ENCODE data around the gene TENT5A. TPM values are rescaled to one million over a fixed set of nuclear protein-coding genes. Genes with fewer than 3 reads are reported as not detected.

Gene TENT5A
- polyA plus RNA-seq (2012; ENCODE audit: insufficient read length, low read depth), result 18.7 TPM

DNA sequence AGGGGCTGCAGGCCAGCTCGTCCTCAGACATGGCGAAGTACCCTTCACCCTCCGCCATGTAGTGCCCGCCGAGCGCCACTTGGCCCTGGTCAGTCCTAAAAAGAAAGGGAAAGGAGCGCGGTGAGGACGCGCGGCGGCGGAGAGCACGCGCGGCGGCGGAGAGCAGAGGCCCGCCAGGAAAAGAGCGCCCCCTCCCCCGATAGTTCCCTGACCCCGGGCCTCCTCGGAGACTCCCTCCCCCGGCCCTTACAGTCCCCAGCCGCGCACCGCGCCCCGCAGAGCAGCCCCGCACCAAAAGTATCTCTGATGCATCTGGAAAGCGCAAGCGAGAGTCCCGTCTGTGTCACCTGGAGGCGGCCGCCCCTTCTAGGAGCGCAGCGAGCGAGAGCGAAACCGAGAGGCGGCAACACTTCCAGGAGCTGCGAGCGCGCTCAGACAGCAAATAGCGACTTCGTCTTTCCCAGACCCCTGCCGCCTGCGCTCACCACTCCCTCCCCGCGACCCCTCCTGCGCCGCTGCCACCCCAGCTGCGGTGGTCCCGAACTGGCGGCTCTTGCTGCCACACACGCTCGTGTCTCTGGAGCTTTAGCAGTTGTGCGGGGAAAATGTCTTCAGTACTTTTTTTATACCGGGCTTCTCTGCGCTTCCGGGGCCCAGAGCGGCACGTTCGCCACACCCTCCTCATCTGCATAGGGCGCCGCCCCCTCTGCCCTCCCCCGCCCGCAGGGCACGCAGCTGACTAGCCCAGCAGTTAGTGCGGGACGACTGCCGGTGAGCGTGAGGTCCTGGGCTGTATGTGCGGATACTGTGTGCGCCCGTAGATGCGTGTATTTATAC is at the start of gene TENT5A:
TSS of gene TENT5A (minus strand) at position 598 of the 837 bp plus-strand sequence. CDS start at position 58, 540 bp downstream.
- peak; percentile 89 for TF ChIP-seq SIN3A (IDR thresholded peaks at IDR 0.05; ENCODE audit: borderline replicate concordance, insufficient read depth, low read length)
- TF ChIP-seq POLR2AphosphoS5 (IDR thresholded peaks at IDR 0.05; ENCODE audit: low read depth, low read length), result peak; percentile 64
- TF ChIP-seq TAF1 (IDR thresholded peaks at IDR 0.05; ENCODE audit: borderline replicate concordance, insufficient read depth, low read length), result peak; percentile 62; the same call in 1 of the 2 replicates
- 0 out of 4 replicates have a peak, but pooled peaks of 1 of the 2 experiments have one; percentile 30 for TF ChIP-seq REST (IDR thresholded peaks at IDR 0.05; ENCODE audit: insufficient read depth in 1 of 2, low read depth in 2 of 2, low read length in 2 of 2)
- peak; percentile 80 for TF ChIP-seq FOXP2 (optimal IDR thresholded peaks at IDR 0.05; ENCODE audit: borderline replicate concordance, extremely low read depth, extremely low read length, insufficient read depth)

DNA sequence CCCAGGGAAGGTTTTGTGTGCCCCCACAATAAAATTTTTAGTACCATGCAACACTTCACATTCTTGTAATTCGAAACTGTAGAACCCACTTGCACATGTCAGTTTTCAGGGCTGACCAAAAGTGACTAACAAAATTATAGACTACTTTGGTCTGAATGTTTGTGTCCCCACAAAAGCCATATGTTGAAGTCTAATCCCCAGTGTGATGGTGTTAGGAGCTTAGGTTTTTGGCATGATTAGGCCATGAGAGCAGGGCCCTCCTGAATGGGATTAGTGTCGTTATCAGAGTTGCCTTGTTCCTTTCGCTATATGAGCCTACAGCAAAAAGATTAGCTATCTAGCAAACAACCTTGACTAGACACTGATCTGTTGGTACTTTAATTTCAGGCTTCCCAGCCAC is 49.0 kb upstream of the TENT5A start:
- no peak for TF ChIP-seq REST (IDR thresholded peaks at IDR 0.05; ENCODE audit: insufficient read depth in 1 of 2, low read depth in 2 of 2, low read length in 2 of 2)
- TF ChIP-seq TAF1 (IDR thresholded peaks at IDR 0.05; ENCODE audit: borderline replicate concordance, insufficient read depth, low read length), result no peak
- no peak for TF ChIP-seq POLR2AphosphoS5 (IDR thresholded peaks at IDR 0.05; ENCODE audit: low read depth, low read length)
- no peak for TF ChIP-seq SIN3A (IDR thresholded peaks at IDR 0.05; ENCODE audit: borderline replicate concordance, insufficient read depth, low read length)
- no peak for TF ChIP-seq FOXP2 (optimal IDR thresholded peaks at IDR 0.05; ENCODE audit: borderline replicate concordance, extremely low read depth, extremely low read length, insufficient read depth)

- TF ChIP-seq SIN3A (IDR thresholded peaks at IDR 0.05; ENCODE audit: borderline replicate concordance, insufficient read depth, low read length), result no peak
- no peak for TF ChIP-seq TAF1 (IDR thresholded peaks at IDR 0.05; ENCODE audit: borderline replicate concordance, insufficient read depth, low read length)
- no peak for TF ChIP-seq FOXP2 (optimal IDR thresholded peaks at IDR 0.05; ENCODE audit: borderline replicate concordance, extremely low read depth, extremely low read length, insufficient read depth)
- TF ChIP-seq REST (IDR thresholded peaks at IDR 0.05; ENCODE audit: insufficient read depth in 1 of 2, low read depth in 2 of 2, low read length in 2 of 2), result no peak
These were observed 48.2 kb upstream of the TENT5A start for GRCh38 chr6:81800666-81801065.

DNA sequence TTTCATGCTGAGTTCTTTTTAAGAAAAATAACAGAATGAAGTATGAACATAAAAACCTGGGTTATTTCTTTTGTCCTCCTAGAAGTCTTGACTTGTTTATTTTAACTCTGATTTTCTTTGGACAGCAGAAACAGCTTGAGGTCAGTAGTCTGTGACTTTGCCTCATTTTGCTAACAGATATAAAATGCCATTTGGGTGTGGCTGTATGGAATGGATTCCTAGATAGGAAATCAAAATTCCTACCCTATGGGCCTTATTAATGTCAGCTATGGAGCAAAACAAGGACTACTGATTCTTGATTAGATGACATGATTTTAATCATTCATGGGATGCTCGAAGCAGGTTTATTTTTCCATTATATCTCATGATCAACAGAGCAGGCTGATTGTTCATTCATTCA is 46.8 kb upstream of the TENT5A start:
- TF ChIP-seq POLR2AphosphoS5 (IDR thresholded peaks at IDR 0.05; ENCODE audit: low read depth, low read length) (no peak), REST (IDR thresholded peaks at IDR 0.05; ENCODE audit: insufficient read depth in 1 of 2, low read depth in 2 of 2, low read length in 2 of 2) (no peak), TAF1 (IDR thresholded peaks at IDR 0.05; ENCODE audit: borderline replicate concordance, insufficient read depth, low read length) (no peak), SIN3A (IDR thresholded peaks at IDR 0.05; ENCODE audit: borderline replicate concordance, insufficient read depth, low read length) (no peak), FOXP2 (optimal IDR thresholded peaks at IDR 0.05; ENCODE audit: borderline replicate concordance, extremely low read depth, extremely low read length, insufficient read depth) (no peak)

Data from PFSK-1 (cell line).